Measurements from ENCODE around the gene TTC7B.

Gene TTC7B

DNA sequence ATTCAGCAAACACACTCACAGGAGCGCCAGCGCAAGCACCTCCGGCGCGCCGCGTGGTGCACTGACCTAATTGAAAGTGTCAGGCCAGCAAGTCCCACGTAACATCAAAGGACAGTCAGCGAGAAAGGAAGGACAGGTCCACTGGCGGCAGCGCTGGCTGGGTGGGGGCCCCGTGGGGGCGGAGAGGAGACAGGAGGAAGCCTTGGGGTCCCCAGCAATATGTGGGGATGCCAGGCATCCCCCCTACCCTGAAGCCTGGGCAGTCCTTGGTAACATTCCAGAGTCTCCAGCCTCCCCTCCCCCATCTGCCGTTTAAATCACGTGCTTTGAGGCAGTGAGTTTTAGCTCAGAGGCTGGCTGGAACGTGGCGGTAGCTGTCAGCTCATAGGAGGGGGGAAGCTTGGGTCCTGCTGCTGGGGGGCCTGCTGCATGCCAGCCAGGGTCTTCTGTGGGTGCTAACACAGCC is 260.2 kb downstream of the TTC7B start:
- DNase-seq (ENCODE audit: low read depth in 2 of 2), result no peak
- H3K4me3 ChIP-seq (replicated peaks in 1 of 2; ENCODE audit: low read depth in 2 of 2, low read length in 2 of 2), result no peak overlapping the region
- TF ChIP-seq, protein P1, sequence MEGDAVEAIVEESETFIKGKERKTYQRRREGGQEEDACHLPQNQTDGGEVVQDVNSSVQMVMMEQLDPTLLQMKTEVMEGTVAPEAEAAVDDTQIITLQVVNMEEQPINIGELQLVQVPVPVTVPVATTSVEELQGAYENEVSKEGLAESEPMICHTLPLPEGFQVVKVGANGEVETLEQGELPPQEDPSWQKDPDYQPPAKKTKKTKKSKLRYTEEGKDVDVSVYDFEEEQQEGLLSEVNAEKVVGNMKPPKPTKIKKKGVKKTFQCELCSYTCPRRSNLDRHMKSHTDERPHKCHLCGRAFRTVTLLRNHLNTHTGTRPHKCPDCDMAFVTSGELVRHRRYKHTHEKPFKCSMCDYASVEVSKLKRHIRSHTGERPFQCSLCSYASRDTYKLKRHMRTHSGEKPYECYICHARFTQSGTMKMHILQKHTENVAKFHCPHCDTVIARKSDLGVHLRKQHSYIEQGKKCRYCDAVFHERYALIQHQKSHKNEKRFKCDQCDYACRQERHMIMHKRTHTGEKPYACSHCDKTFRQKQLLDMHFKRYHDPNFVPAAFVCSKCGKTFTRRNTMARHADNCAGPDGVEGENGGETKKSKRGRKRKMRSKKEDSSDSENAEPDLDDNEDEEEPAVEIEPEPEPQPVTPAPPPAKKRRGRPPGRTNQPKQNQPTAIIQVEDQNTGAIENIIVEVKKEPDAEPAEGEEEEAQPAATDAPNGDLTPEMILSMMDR (IDR thresholded peaks at IDR 0.05; ENCODE audit: low read depth, low read length), result no peak

DNA sequence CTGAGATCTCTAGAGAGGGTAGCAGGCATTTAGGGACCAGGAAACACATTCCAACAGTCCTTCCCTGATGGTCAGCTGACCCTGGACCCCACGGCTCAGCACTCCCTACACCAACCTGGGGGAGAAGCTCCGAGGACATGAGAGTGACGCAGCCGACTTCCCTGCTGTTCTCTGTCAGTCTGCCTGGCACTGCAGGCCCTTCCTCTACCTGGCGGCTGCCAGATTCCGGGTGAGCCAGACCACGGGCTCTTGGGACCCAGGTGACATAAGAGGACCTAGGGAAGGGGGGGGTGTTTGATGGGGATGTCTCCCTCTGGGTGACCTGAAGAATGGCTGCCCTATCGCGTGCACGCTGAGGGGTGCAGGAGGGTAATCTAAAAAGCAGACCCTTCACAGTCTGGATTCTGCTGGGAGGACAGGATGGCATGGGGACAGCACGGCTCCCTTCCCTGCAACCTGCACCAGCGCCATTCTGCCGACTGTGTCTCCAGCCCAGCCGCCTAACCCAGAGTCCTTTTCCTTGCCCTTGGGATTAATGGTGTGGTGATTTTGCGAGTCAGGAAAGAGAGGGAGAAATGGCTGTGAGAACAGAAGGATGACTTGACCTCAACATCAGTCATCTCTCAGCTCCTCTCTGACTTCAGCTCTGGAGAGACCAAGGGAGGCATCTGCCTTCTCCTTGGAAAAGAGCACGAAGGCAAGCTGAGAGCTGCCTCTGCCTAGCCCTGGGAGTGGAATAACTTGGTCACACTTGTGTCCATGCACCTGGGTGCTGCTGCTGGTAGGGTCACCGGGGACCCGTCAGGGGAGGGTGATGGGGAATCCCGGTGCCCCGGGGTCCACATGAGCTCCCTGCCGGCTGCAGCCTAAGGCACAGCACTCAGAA is 260.9 kb downstream of the TTC7B start:
- TF ChIP-seq, protein P1 (IDR thresholded peaks at IDR 0.05; ENCODE audit: low read depth, low read length), result no peak
- no peak for DNase-seq (ENCODE audit: low read depth in 2 of 2)
- no peak overlapping the region for H3K4me3 ChIP-seq (replicated peaks in 1 of 2; ENCODE audit: low read depth in 2 of 2, low read length in 2 of 2)

DNA sequence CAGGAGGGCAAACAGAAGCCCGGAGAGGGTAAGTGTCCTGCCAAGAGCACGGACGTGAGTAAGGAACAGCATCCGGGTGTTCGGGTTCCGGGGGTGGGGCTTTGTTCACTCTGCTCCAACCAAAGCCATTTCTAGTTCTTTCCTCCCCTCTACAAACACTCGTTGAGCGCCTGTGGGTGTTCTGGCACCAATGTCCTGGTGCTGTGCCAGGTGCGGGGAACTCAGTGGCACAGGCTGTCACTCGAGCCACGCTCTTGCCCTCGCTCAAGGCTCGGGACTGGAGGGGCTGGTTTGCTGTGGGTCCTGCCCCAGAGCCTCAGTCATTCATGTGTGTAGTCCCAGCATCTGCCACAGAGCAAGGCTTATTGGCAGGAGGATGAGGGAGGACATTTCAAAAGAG is 261.9 kb downstream of the TTC7B start:
- no peak overlapping the region for H3K4me3 ChIP-seq (replicated peaks in 1 of 2; ENCODE audit: low read depth in 2 of 2, low read length in 2 of 2)
- TF ChIP-seq, protein P1 (IDR thresholded peaks at IDR 0.05; ENCODE audit: low read depth, low read length), result no peak

DNA sequence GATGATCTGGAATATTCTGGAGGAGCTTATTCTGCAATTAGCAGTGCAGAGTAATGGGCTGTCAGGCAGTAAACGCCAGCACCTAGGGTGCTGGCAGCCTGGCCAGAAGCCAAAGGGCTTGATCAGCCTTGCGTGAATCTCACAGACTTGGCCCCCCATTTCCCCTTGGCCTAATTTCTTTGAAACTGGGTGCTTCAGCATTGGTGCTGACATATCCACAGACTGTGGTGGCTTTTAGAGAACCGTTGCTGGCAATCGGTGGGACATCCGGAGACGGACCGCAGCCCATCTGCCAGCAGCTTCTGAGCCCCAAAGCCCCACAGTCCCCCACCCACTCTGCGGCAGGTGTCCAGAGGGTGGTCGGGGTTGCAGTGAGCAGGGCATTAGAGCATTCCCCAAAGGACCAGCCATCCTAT is 262.3 kb downstream of the TTC7B start:
- TF ChIP-seq, protein P1 (IDR thresholded peaks at IDR 0.05; ENCODE audit: low read depth, low read length), result no peak
- no peak overlapping the region for H3K4me3 ChIP-seq (replicated peaks in 1 of 2; ENCODE audit: low read depth in 2 of 2, low read length in 2 of 2)
- no peak for DNase-seq (ENCODE audit: low read depth in 2 of 2)

More for the DNA sequence above, 261.9 kb downstream of the TTC7B start:
- no peak for DNase-seq (ENCODE audit: low read depth in 2 of 2)

DNA sequence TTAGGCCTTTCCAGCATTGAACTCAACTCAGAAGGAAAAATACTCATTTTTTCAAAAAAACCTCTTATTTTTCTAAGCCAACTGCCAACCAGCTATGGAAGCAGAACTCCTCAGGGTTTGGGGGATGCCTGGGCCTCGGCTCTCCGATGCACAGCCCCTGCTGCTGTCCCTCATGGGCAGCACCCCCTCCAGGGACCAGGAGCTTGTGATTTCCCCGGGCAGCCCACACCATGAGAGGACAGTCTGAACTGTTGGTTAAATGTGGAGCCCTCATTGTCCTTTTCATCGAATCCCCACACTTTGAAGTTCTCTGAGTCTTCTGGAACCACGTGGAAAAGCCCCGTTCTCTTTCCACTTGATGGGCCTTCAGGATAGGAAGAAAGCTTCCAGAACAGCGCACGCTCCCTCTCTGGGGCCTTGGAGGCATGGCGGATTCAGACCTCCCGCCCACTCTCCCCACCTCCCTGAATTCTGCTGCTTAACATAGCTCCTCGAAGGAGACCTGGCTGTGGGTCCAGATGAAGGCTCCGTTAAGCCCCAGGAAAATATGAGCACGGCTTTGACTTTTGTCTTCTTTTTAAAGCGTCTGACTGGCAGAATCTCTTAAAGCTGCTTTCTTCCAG is 262.8 kb downstream of the TTC7B start:
- DNase-seq (ENCODE audit: low read depth in 2 of 2), result no peak
- TF ChIP-seq, protein P1 (IDR thresholded peaks at IDR 0.05; ENCODE audit: low read depth, low read length), result no peak
- H3K4me3 ChIP-seq (replicated peaks in 1 of 2; ENCODE audit: low read depth in 2 of 2, low read length in 2 of 2), result no peak overlapping the region

DNA sequence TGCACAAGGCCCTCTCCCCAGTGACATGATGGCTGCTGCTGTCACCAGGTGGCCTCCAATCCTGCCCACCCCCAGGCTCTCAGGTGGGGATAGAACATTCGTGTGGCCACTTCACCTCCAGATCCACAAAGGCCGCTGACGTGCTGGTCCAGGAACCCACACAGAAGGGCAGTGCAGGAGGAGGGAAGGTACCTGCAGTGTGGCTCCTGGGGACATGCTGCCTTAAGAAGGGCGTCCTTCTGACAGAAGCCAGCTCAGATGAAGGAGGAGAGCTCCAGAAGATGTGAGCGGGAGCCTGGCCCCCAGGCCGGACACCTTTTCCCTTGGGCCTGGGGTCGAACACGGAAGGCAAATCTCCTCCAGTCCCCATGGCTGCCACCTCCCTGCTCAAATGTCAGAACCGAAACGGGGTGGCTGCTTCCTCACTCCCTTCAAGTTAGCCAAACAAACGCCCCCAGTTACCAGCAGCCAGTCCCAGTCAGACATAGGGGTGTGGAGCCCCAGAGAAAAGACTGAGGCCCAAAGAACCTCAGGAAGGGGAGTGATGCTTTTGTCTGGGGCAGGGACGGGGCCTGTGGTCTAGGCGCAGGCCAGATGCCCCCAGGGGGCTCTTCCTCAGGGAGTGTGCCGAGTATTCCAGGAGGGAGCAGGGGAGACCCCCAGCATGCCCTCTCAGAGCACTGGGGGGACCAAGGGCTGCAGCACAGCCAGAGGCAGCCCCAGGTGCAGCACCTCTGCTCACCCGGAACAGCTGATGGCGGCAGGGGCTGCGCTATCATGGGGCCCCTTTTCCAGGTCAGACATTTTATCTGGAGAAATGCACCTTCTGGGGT is 263.5 kb downstream of the TTC7B start:
- no peak overlapping the region for H3K4me3 ChIP-seq (replicated peaks in 1 of 2; ENCODE audit: low read depth in 2 of 2, low read length in 2 of 2)
- TF ChIP-seq, protein P1 (IDR thresholded peaks at IDR 0.05; ENCODE audit: low read depth, low read length), result no peak
- DNase-seq (ENCODE audit: low read depth in 2 of 2), result no peak
